SU-DHL-6 (cell line): ENCODE measurements around the gene FSHB.
"Not testable (repeated sequence)": the region's sequence is repeated elsewhere in the genome, so short reads cannot be mapped to it uniquely, and the experiment has no call there.

Source experiments
- H2AFZ ChIP-seq: fragments of 200-600 bp; sonication (generic); 2 replicates; pipeline ENCODE4 v1.6.1; 2014; ENCODE audit warnings: low read depth, mild to moderate bottlenecking, moderate library complexity, mixed read lengths, antibody characterized with exemption, low read length; ENCODE audit not compliant: severe bottlenecking
- H3F3A ChIP-seq: fragments of 200-600 bp; shearing (Covaris generic); 2 replicates; pipeline ENCODE4 v1.6.0; 2016; ENCODE audit warnings: antibody characterized with exemption, mild to moderate bottlenecking; ENCODE audit not compliant: insufficient read depth
- H3K27ac ChIP-seq: fragments of 200-600 bp; sonication (generic); 2 replicates; pipeline ENCODE4 v1.5.1; 2016; ENCODE audit warnings: low read depth, mild to moderate bottlenecking, low read length, moderate library complexity, mixed read lengths
- H3K27me3 ChIP-seq: fragments of 200-600 bp; sonication (generic), shearing (Covaris generic); 2 replicates; pipeline ENCODE4 v1.6.0; 2014; ENCODE audit warnings: mild to moderate bottlenecking, low read length
- H3K36me3 ChIP-seq: fragments of 200-600 bp; sonication (generic); 2 replicates; pipeline ENCODE4 v1.6.1; 2014; ENCODE audit warnings: mild to moderate bottlenecking, low read length, mixed read lengths
- H3K4me2 ChIP-seq: fragments of 300-600, 200-600 bp; shearing (Covaris generic), sonication (generic); 2 replicates; pipeline ENCODE4 v1.6.0; 2014; ENCODE audit warnings: low read length, low read depth, mild to moderate bottlenecking; ENCODE audit not compliant: poor library complexity, severe bottlenecking
- H3K4me3 ChIP-seq: fragments of 200-600 bp; sonication (generic); 2 replicates; pipeline ENCODE4 v1.5.1; 2014; ENCODE audit warnings: antibody characterized with exemption, low read length, mild to moderate bottlenecking, mixed read lengths; ENCODE audit not compliant: insufficient read depth, poor library complexity, severe bottlenecking
- H3K79me2 ChIP-seq: fragments of 200-600 bp; sonication (generic); 2 replicates; pipeline ENCODE4 v1.6.1; 2014; ENCODE audit warnings: mild to moderate bottlenecking, low read length, moderate library complexity; ENCODE audit not compliant: insufficient read depth
- H3K9ac ChIP-seq: fragments of 200-600 bp; sonication (generic); 2 replicates; pipeline ENCODE4 v1.7.0; 2014; ENCODE audit warnings: mild to moderate bottlenecking, low read length
- H3K9me2 ChIP-seq: fragments of 200-600 bp; sonication (generic); replicated peaks from 2 replicates; pipeline ENCODE4 v1.6.1; 2014; ENCODE audit warnings: low read length; ENCODE audit not compliant: insufficient read depth
- H3K9me3 ChIP-seq: fragments of 200-600 bp; sonication (generic); 2 replicates; pipeline ENCODE4 v1.6.1; 2014; ENCODE audit warnings: low read length, mixed read lengths; ENCODE audit not compliant: insufficient read depth
- H4K20me1 ChIP-seq: fragments of 200-600 bp; sonication (generic); 2 replicates; pipeline ENCODE4 v1.6.1; 2014; ENCODE audit warnings: low read depth, mild to moderate bottlenecking, antibody characterized with exemption, low read length, moderate library complexity, mixed read lengths
- CTCF ChIP-seq: fragments of 200-600 bp; sonication (generic); IDR thresholded peaks from one replicate; pipeline ENCODE4 v1.5.1; 2017; ENCODE audit warnings: antibody characterized with exemption, mild to moderate bottlenecking, low read length, moderate library complexity; ENCODE audit not compliant: insufficient read depth, poor library complexity, severe bottlenecking
- EZH2phosphoT487 ChIP-seq: fragments of 200-600 bp; sonication (generic), shearing (Covaris generic); conservative IDR thresholded peaks from 2 replicates; pipeline ENCODE4 v1.6.1; 2018; ENCODE audit warnings: mild to moderate bottlenecking, antibody characterized with exemption, low read length, moderate library complexity, mixed read lengths

Gene FSHB

GRCh38 chr11:30258679-30259078 is 27.9 kb downstream of the FSHB start:
- Histone ChIP-seq H3K9me3 (no peaks in the 10 kb centered on the region), H3K36me3 (no peaks in the 10 kb centered on the region), H3K4me3 (no peak overlapping the region), H4K20me1 (no peaks in the 10 kb centered on the region), H2AFZ (no peak overlapping the region), H3K9ac (no peak overlapping the region), H3K4me2 (no peak overlapping the region), H3F3A (no peaks in the 10 kb centered on the region), H3K79me2 (no peaks in the 10 kb centered on the region), H3K9me2 (no peaks in the 10 kb centered on the region), H3K27ac (no peak overlapping the region), H3K27me3 (no peaks in the 10 kb centered on the region)
- no peak for TF ChIP-seq CTCF
- no peak for TF ChIP-seq EZH2phosphoT487

- no peak overlapping the region for H3K27ac ChIP-seq
- H3K4me3 ChIP-seq = no peak overlapping the region
- H3F3A ChIP-seq = no peaks in the 10 kb centered on the region
- TF ChIP-seq EZH2phosphoT487 = no peak
- no peak for TF ChIP-seq CTCF
- no peaks in the 10 kb centered on the region for H3K36me3 ChIP-seq
- no peaks in the 10 kb centered on the region for H3K9me3 ChIP-seq
- H3K27me3 ChIP-seq = no peaks in the 10 kb centered on the region
- no peak overlapping the region for H3K9ac ChIP-seq
- no peaks in the 10 kb centered on the region for H3K79me2 ChIP-seq
- H4K20me1 ChIP-seq = no peaks in the 10 kb centered on the region
- H2AFZ ChIP-seq = no peak overlapping the region
- no peak overlapping the region for H3K4me2 ChIP-seq
- no peaks in the 10 kb centered on the region for H3K9me2 ChIP-seq
Observed at GRCh38 chr11:30260813-30261212, 30.0 kb downstream of the FSHB start.

- no peaks in the 10 kb centered on the region for H3K79me2 ChIP-seq
- no peak for TF ChIP-seq CTCF
- no peak for TF ChIP-seq EZH2phosphoT487
- no peak overlapping the region for H3K4me2 ChIP-seq
- no peak overlapping the region for H3K27ac ChIP-seq
- no peaks in the 10 kb centered on the region for H3F3A ChIP-seq
- no peaks in the 10 kb centered on the region for H4K20me1 ChIP-seq
- no peaks in the 10 kb centered on the region for H3K9me2 ChIP-seq
- no peak overlapping the region for H2AFZ ChIP-seq
- H3K9me3 ChIP-seq = no peaks in the 10 kb centered on the region
- H3K9ac ChIP-seq = no peak overlapping the region
- no peaks in the 10 kb centered on the region for H3K27me3 ChIP-seq
- H3K4me3 ChIP-seq = no peak overlapping the region
- H3K36me3 ChIP-seq = no peaks in the 10 kb centered on the region
Observed at GRCh38 chr11:30261821-30262220, 31.0 kb downstream of the FSHB start.

GRCh38 chr11:30268638-30269037 is 37.8 kb downstream of the FSHB start:
- H4K20me1 ChIP-seq, H3K36me3 ChIP-seq, H3K27me3 ChIP-seq, H3K27ac ChIP-seq, H3F3A ChIP-seq, H3K79me2 ChIP-seq, H3K9me3 ChIP-seq, H3K4me3 ChIP-seq, H2AFZ ChIP-seq, H3K9me2 ChIP-seq, H3K9ac ChIP-seq, H3K4me2 ChIP-seq: not testable (repeated sequence)
